HT-29 (cell line): ENCODE measurements around the gene CDKAL1. TPM values are rescaled to one million over a fixed set of nuclear protein-coding genes. Genes with fewer than 3 reads are reported as not detected.
"Not testable (repeated sequence)": the region's sequence is repeated elsewhere in the genome, so short reads cannot be mapped to it uniquely, and the experiment has no call there.

ENCODE experiments used
- DNase-seq: peaks from one replicate; pipeline ENCODE4 v3.0.0-alpha.2; 2015; ENCODE audit warnings: low spot score
- total RNA-seq: library from RNA; depleted of rRNA; stranded (reverse); fragments of >200 nt; shearing (Covaris generic); gene quantifications from 2 replicates; pipeline ENCODE4 v1.2.3, GENCODE V29; 2014

CDKAL1 gene
- total RNA-seq, 1 experiment from 2014 or later = 9.8 TPM

DNA sequence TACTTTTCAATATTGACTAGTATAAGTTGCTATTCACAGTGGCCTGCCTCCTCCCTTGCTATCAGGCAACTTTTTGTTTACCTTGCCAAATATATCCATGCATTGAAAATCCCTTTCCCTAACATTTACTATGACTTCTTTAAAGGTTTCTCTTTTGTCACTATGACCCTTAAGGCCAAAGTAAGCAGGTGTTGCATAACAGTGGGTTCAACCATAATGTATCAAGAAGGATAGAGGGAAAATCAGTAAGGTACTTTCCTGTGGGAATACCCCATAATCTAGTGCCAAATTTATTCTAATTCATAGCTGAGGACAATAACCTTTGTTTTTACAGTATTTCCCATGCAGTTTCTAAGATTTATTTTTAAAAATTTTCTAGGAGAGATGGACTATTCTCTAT lies 527.6 kb downstream of the CDKAL1 start:
- DNase-seq = no peak

DNA sequence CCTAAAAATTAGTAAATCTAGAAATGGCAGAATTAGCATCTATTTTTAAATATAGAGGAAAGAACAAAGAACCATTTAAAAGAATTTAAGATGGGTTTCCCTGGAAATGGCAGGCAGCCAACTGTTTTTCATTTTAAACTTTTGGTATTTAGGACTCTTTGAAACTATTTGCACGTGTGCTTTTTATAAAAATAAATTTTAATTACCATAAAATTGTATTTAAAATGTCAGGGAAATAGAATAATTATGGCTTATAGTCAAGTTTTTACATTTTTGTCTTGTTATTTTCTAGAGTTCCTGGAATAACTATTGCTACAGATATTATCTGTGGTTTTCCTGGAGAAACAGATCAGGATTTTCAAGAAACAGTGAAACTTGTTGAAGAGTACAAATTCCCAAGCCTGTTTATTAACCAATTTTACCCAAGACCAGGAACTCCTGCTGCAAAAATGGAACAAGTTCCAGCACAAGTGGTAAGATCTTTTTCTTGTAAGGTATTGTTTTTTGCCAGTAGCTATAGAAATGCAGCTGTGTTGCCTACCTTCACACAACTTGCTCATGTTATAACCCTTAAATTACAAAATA lies 530.6 kb downstream of the CDKAL1 start:
- peak; percentile 3 for DNase-seq

DNA sequence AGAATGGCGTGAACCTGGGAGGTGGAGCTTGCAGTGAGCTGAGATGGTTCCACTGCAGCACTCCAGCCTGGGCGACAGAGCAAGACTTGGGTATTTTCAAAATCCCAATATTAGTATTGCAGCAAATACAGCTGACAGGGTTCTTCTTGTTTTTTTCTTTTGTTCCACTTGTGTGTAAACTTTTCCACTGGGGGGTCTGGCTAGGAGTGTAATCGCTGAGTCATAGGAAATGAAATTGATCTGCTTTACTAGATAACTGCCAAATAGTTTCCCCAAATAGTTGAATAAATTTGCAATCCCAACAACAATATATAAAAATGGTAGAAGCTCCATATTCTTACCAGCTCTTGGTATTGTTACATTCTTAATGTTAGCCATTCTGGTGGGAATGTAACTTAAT lies 533.3 kb downstream of the CDKAL1 start:
- DNase-seq = no peak

DNA sequence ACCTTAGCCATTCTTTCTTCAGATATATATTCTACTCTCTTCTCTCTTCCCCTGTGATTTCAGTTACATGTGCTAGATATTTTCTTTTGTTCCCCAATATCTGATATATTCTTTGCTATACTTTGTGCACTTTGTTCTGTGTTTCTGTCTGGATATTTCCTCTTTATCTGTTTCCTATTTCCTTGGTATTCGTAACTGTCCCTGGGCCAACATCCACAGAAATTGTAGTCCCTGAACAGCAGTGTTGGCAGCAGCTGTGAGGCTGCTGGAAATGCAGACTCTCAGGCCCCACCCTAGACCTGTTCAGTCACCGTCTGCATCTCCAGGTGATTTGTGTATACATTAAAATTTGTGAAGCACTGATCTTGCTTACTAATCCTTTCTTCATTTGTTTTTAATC lies 536.4 kb downstream of the CDKAL1 start:
- DNase-seq = no peak

DNA sequence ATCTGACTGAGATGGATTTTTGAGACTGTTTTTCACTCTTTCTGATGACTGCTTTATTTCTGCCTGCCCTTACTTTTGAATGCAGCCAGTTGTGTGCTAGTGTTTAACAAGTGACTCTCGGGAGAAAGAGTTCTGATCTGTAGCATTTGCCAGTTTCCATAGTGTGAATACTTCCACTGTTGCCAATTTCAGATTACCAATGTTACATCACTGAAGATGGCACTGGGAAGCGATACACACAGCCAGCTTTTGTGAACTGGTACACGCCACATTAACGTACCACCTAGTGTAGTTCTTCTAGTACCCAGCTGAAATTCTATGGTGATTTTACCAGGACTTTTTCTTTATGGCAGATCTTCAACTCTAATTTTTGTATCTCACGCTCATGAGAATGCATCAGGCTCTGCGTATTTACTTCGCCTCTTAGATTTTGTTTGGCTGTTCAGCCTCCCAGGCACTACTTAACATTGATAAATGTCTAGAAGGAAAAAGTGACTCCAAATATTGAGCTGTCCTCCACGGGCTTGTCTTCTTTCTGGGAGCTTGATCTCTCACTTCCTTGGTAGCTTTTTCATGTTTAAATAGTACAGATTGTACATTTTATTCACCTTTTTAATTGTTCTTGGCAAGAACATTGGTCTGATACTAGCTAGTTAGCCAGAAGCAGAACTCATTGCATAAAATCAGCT lies 537.7 kb downstream of the CDKAL1 start:
- DNase-seq = no peak

DNA sequence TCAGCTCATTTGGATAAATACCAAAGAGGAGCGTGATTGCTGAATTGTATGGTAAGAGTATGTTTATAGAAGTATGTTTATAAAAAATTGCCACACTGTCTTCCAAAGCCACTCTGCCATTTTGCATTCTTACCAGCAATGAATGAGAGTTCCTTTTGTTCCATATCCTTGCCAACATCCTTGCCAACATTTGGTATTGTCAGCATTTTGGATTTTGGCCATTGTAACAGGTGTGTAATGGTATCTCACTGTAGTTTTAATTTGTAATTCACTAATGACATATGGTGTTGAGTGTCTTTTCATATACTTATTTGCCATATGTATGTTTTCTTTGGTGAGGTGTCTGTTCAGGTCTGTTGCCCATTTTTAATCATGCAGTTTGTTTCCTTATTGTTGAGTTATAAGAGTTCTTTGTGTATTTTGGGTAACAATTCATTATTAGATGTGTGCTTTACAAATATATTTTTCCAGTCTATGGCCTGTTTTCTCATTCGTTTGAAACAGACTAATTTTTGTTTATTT lies 539.1 kb downstream of the CDKAL1 start:
- no peak for DNase-seq

DNA sequence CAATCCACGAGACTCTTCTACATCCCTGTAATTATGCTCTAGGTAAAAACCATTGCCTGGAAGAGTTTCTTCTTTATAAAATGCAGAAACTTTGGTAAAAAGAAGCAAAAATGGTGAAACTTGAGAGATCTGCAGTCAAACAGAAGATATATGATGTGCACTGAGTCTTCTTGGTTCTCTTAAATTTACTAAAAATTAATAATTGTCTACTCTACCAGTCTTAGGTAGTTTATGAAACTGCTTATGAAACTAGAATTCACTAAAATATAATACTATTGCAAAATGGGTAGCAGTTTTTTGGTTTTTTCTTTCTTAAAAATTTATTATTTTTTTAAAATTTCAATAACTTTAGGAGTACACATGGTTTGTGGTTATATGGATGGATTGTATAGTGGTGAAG lies 540.2 kb downstream of the CDKAL1 start:
- no peak for DNase-seq

DNA sequence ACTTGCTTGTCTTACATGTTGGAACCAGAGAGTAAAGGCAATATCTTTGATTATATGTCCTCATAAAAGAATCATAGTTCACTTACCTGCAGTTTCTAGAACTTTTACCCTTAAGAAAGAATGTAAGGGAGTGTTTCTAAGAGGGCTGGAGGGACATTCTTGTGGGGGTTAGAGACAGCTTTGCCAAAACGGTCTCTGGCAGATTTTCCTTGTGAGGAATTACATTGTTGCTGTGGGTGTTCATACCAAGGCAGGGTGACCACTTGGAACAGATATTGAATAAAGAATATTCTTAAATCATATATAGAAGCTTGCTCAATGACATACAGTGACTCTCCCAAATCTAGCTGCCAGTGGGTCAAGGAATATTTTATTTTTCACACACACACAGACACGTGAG lies 541.7 kb downstream of the CDKAL1 start:
- no peak for DNase-seq

DNA sequence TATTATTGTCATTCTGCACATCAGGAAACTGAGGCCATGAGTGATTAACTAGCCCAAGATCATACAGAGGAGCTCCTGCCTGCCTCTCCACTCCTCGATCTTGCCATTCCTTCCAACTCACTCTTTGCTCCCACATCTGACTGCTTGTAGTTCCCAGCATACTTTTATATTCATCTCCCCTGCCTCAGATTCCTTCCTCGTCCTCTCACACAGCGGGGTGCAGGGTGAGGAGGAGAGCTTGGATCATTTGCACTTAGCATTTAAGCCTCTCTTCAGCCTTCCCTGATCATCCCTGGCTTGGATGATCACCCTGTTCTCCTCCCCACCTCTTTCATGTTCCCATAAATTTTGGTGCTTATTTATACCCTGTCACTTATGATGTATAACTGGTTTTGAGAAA lies 544.2 kb downstream of the CDKAL1 start:
- DNase-seq = no peak

DNA sequence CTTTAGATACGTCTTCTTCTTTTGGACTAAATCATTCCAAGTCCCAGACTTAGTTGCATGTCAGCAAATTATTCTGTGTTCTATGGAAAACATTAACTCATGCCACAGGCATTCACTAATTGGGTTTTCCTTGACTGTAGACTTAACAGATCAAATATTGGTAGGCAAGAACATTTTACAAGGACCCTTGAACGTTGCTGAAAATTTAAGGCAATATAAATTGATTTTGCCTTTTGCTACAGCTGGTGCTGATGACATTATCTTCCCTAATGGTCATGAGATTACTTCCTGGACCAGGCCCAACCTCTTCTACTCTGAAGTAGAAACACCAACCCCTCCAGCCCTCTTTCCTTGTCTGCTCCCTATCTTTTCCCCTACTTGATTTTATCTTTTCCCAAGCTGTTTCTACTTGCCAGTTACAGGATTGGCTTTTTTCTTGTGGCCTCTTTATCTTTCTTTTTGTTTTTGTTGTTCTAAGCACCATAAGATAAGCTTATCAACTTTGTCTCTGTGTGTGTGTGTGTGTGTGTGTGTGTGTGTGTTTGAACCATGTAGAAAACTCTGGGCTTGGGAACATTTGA lies 545.3 kb downstream of the CDKAL1 start:
- DNase-seq = no peak

DNA sequence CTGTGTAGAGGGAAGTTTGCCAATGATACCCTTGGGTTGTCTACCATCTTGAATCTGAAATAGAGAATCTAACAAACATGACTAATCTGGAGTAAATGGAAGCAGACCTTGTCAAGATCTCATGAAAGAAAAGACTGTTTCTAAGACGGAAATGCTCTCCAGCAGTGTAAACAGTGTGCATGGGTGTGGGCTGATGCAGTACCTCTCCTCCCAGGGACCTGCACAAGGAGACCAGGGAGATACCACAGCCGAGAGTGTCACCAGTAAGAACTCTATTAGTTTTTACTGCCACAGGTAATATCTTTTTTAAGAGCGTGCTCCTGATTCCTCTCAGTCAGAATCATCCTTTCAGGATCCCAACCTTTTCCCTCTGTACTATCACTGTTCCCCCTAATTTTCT lies 546.0 kb downstream of the CDKAL1 start:
- DNase-seq = no peak

DNA sequence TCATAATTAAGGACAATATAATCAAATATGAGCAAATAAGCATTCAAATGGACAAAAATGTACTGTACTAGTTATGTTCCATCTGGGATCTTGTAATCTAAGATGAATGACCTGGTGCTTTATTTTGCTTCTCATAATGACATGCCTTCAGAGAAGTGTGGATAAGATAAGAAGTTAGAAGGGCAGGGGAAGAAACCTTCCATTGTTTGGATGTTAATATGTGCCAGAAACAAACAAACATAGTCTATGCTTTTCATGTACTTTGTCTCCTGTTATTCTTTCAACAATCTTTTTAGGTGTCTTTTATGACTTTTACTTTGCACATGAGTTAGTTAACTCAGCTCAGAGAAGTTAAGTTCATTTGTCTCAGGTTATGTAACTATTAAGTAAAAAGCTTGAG lies 547.8 kb downstream of the CDKAL1 start:
- no peak for DNase-seq

DNA sequence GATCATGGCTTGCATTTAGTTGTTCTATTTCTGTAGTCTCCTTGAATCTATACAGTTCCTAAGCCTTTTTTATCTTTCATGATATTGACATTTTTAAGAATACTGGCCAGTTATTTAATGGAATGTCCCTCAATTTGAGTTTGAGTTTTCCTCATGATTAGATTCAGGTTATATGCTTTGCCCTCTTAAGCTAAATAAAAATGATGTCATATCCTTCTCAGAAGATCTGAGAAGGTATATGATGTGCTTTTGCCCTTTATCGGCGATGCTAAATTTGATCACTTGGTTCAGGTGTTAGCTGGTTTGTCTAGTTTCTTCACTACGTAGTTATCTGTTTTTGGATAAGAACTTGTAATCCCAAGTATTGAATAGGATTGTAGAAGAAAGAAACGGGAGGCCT lies 549.5 kb downstream of the CDKAL1 start:
- DNase-seq = no peak

DNA sequence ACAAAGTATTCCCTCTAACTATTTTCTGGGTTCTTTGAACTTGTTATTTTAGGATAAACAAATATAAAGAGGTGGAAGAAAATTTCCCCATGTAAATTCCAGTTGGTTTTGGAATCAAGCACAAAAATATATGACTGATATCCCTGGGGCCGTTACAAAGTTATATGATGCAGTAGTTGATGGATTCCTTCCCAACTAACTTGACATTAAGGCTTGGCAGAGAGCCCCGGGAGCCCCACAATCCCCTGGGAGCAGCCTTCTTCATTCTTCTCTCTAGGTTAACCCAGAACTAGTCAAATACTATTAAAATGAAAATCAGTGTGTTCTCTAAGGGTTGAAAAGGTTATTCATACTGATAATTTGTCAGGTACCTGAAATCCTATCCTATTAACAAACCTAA lies 550.4 kb downstream of the CDKAL1 start:
- no peak for DNase-seq

DNA sequence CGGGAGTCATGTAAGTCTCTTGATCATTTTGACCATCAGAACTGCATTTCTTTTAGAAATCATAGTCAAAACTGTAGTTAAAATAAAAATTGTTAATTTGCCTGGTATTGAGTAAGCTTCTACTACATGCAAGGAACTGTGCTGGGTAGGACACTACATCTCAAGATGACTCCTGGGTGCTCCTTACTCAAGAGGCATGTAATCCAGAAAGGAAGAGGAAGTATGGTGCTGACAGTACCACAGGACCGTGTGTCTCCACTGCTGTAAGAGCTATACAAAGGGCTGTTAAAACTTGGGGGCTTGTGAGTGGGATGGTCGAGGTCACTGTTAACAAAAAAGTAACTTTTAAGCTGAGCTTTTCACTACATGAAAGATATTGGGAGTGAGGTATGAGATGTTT lies 551.0 kb downstream of the CDKAL1 start:
- no peak for DNase-seq

DNA sequence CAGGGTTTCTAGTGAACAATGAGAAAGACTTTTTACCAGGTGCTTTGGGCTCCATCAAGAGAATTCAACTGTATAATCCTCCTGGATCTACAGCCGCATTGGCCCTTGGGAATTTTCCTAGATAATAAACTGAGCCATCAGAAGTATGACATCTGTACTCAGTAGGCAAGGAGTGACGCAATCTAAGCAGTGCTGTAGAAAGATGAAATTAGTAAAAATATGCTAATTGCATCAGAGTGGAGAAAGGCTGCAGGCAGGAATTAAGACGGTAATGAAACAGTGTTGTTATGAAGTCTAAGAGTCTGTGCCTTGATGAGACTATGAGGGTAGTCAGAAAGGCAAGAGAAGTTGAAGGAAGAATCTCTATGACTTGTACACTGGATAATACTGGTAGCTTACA lies 551.4 kb downstream of the CDKAL1 start:
- no peak for DNase-seq

DNA sequence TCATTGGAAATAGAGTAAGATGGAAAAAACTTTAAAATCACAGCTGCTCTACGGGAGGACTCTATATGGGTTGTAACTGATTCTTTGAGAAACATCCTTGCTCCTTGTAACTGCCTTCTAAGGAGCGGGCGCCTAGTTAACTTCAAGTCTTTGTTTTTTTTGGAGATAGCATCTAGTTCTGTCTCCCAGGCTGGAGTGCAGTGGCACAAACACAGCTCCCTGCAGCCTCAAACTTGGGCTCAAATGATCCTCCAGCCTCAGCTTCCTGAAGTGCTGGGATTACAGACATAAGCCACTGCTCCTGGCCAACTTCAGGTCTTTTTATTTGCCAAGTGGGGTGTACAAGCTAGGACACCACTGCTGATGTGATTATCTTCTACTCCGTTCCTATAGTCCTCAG lies 552.9 kb downstream of the CDKAL1 start:
- DNase-seq = no peak

DNA sequence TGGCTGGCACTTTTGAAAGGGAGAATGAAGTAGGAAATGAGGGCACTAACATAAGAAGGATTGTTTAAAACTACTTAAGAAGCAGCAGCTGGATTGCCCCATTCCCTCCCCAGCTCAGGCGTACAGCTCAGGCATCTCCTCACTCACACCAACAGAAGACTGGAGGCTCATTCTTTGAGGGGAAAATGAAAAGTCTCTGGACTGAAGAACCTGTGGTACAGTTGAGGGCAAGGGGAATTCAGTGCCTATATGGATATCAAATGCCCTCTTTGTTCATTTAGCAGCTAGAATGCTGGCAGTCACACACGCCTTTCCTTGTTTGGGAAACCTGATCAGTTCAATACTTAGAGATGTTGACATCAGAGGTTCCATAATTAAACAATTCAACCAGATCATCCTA lies 557.2 kb downstream of the CDKAL1 start:
- DNase-seq = no peak

DNA sequence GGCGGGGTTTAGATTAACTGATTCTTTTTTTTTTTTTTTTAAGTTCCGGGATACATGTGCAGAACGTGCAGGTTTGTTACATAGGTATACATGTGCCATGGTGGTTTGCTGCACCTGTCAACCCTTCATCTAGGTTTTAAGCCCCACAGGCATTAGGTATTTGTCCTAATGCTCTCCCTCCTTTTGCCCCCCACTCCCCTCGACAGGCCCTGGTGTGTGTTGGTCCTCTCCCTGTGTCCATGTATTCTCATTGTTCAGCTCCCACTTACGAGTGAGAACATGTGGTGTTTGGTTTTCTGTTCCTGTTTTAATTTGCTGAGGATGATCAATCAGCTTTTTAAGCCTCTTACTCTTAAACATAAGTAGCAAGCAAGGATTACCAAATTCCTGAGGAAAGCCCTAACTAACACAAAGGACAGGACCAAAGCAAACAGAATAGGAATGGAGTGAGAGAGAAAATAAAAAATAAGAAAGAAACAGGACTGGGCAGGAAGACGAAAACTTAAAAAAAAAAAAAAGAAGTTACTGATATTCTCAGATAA lies 558.0 kb downstream of the CDKAL1 start:
- not testable (repeated sequence) for DNase-seq

DNA sequence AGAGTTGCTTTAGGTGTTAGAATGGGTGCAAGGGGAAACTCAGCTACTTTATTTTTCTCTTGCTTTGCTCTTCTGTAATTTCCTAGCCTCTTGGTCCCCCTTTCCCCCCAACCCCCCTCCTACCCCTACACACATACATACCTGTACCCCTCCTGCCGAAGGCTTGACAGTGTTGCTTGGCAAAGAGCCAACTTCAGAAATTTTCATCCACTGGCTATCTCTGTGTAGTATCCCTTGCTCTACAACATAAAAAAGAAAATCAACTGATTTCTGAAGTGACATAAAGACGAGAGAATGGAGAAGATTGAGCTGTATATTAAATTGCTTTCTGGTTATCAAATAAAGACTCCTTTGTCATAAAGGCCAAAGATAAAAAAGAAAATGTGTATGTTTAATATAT lies 561.2 kb downstream of the CDKAL1 start:
- DNase-seq = no peak

DNA sequence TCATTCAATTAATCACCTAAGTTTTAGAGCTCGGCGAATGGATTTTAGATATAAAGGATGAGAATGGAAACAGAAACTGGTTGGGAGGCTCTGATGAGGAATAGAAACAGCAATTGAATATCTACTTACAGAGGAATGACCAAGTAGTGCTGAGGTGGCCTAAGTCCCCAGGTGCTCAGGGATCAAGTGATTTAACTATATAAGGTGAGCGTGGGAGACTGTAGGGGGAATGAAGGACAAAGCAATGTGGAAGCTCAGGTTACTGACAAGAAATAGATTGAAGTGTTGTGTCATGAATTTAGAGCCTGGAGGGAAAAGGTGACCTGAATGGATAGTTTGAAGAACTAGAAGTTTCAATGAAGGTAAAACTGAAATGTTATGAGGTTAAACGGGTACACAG lies 563.9 kb downstream of the CDKAL1 start:
- DNase-seq = no peak

DNA sequence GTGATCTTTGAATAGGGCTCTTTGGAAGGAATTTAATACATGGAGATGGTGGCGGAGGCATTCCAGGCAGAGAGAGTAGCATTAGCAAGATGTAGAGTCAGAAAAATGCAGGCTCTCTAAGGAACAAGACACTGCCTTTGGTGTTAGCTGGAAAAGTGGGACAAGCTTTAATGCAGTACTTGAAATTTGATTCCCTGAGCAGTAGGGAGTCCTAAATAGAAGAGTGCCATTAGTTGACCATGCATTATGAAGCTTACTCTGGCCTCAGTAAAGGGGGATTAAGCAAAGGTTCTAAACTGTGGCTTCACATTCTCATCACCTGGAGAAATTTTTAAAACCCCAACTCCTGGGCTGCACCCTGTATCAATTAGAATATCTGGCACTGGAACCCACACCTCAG lies 564.5 kb downstream of the CDKAL1 start:
- no peak for DNase-seq
